ENCODE measurements around the gene THRB. TPM values are rescaled to one million over a fixed set of nuclear protein-coding genes. Genes with fewer than 3 reads are reported as not detected.

Gene THRB
- total and polyA plus RNA-seq, 9 of the 15 experiments (the other 6 are each of a cell fraction or from before 2014, with no cell fraction given), result 1.7 to 14.9 (median 6.9) TPM

GRCh38 chr3:24474862-24475261 lies 19.8 kb downstream of the THRB start:
- WGBS (ENCODE audit: insufficient coverage, low coverage, missing lambda C conversion rate), result 62% methylated on average over 4 of the region's 4 CpGs
- intact Hi-C loops (cut with micrococcal nuclease) (no loop called here), in situ Hi-C loops (cut with MboI) (no loop called here)
- TF ChIP-seq RB1 (IDR thresholded peaks at IDR 0.05; ENCODE audit: low read depth), result no peak
- TF ChIP-seq HDGF (IDR thresholded peaks at IDR 0.05), result no peak
- no peak for TF ChIP-seq SNRNP70 (optimal IDR thresholded peaks at IDR 0.05; ENCODE audit: low read depth, low read length)
- no peak for TF ChIP-seq ZNF609 (CRISPR knock-in tag; IDR thresholded peaks at IDR 0.05; ENCODE audit: borderline replicate concordance)
- TF ChIP-seq ATF1 (CRISPR knock-in tag; IDR thresholded peaks at IDR 0.05), result no peak
- no peak for TF ChIP-seq ATF1 (tag; IDR thresholded peaks at IDR 0.05)
- no peak for TF ChIP-seq POLR2A (conservative IDR thresholded peaks at IDR 0.05)
- TF ChIP-seq NCOA6 (IDR thresholded peaks at IDR 0.05), result no peak
- TF ChIP-seq ZNF165 (CRISPR knock-in tag; IDR thresholded peaks at IDR 0.05; ENCODE audit: borderline replicate concordance), result no peak
- Histone ChIP-seq H3K9me3 (replicated peaks; ENCODE audit: control insufficient read depth, insufficient read depth, low read depth, low read length) (no peaks in the 10 kb centered on the region), H3K4me3 (no peak overlapping the region), H3K4me2 (ENCODE audit: insufficient read depth, low read length) (no peak overlapping the region), H3K9ac (ENCODE audit: insufficient read depth in 1 of 2, low read depth in 2 of 2, low read length in 2 of 2) (no peak overlapping the region), H4K20me1 (replicated peaks; ENCODE audit: control insufficient read depth, insufficient read depth, low read length) (no peaks in the 10 kb centered on the region), H2AFZ (ENCODE audit: low read depth, low read length) (no peak overlapping the region), H3K9me1 (ENCODE audit: control insufficient read depth, insufficient read depth, low read length) (no peaks in the 10 kb centered on the region), H3K79me2 (ENCODE audit: control insufficient read depth, insufficient read depth, low read length) (peaks cover 7% of the 10 kb centered on the region; the same call in 1 of the 3 replicates), H3K4me1 (replicated peaks in 1 of 2; ENCODE audit: control insufficient read depth in 2 of 2, insufficient read depth in 2 of 2, low read length in 2 of 2) (no peaks in the 10 kb centered on the region; a peak in 1 of 5 replicates), H3K27ac (ENCODE audit: extremely low read depth, low read depth, low read length) (no peak overlapping the region), H3K27me3 (ENCODE audit: control insufficient read depth in 2 of 2, insufficient read depth in 2 of 2, low read length in 2 of 2) (no peaks in the 10 kb centered on the region), H3K36me3 (ENCODE audit: control insufficient read depth, insufficient read depth, low read length) (no peaks in the 10 kb centered on the region)
- ChIA-PET CTCF (ENCODE audit: low intra/inter-chr PET ratio) (no interaction called here), POLR2A (interaction anchor here (0.9 kb wide), 1 partner anchor 21 kb away, joined by 3 read pairs; no protein-coding TSS in a partner anchor)
- no peak for DNase-seq (ENCODE audit: extremely low read depth in 1 of 4, low spot score in 3 of 4)
- BruUV-seq (replicated peaks), result no TSS peak
- no peak for ATAC-seq
- FAIRE-seq, result no peak

Data from K562 (cell line).